WTC11 (cell line): ENCODE measurements around the gene FER. TPM values are rescaled to one million over a fixed set of nuclear protein-coding genes. Genes with fewer than 3 reads are reported as not detected.

ENCODE experiments used
- ATAC-seq: fragments of 200-7000 bp; cut with Tn5 transposase; 2 replicates; pipeline ENCODE4 v1.10.0; 2021; ENCODE audit warnings: mild to moderate bottlenecking, moderate library complexity
- CTCF ChIA-PET: fragments of 300-600 bp; sonication (Branson Sonifier 250); formaldehyde crosslinking; loops from one replicate; lab custom pipeline; 2021; ENCODE audit warnings: antibody characterized with exemption; lab: Charles Lee
- POLR2A ChIA-PET: fragments of 350-600 bp; sonication (Branson Sonifier 250); formaldehyde crosslinking; loops from one replicate; lab custom pipeline; 2021; ENCODE audit warnings: antibody characterized with exemption; lab: Charles Lee
- DNase-seq: peaks from one replicate; pipeline ENCODE4 v3.0.0; 2021; ENCODE audit warnings: low spot score
- H3K27ac Mint-ChIP-seq: 2 replicates; pipeline ENCODE4 v1.8.0; 2021; ENCODE audit warnings: mixed read lengths
- H3K27me3 Mint-ChIP-seq: 2 replicates; pipeline ENCODE4 v1.8.0; 2021; ENCODE audit warnings: low read depth, mild to moderate bottlenecking, moderate library complexity, mixed read lengths
- H3K36me3 Mint-ChIP-seq: 2 replicates; pipeline ENCODE4 v1.8.0; 2021; ENCODE audit warnings: mixed read lengths
- H3K4me1 Mint-ChIP-seq: 2 replicates; pipeline ENCODE4 v1.8.0; 2022; ENCODE audit warnings: mixed read lengths
- H3K4me3 Mint-ChIP-seq: 2 replicates; pipeline ENCODE4 v1.8.0; 2021; ENCODE audit warnings: mild to moderate bottlenecking, moderate library complexity, mixed read lengths
- H3K9me3 Mint-ChIP-seq: 2 replicates; pipeline ENCODE4 v1.8.0; 2021; ENCODE audit warnings: mixed read lengths
- CDX4 ChIP-seq: fragments of 250-450 bp; sonication (Bioruptor Pico); IDR thresholded peaks from 2 replicates; pipeline ENCODE4 v1.9.0; 2021; ENCODE audit warnings: moderate library complexity, mild to moderate bottlenecking, inconsistent platforms, borderline replicate concordance
- ELF4 ChIP-seq: sonication (generic); formaldehyde crosslinking; IDR thresholded peaks from 2 replicates; pipeline ENCODE4 v1.8.1; 2022; ENCODE audit warnings: low read depth, mild to moderate bottlenecking, moderate library complexity, missing genetic modification reagents
- EMX1 ChIP-seq: fragments of 250-450 bp; sonication (Bioruptor Pico); IDR thresholded peaks from 2 replicates; pipeline ENCODE4 v1.8.0; 2021; ENCODE audit warnings: mild to moderate bottlenecking
- ERG ChIP-seq: fragments of 250-450 bp; sonication (Bioruptor Pico); IDR thresholded peaks from 2 replicates; pipeline ENCODE4 v1.8.0; 2021; ENCODE audit warnings: mild to moderate bottlenecking
- ESRRA ChIP-seq: sonication (generic); formaldehyde crosslinking; IDR thresholded peaks from 2 replicates; pipeline ENCODE4 v1.8.1; 2022; ENCODE audit warnings: mild to moderate bottlenecking, missing genetic modification reagents, borderline replicate concordance
- FOXJ3 ChIP-seq: sonication (generic); formaldehyde crosslinking; IDR thresholded peaks from 2 replicates; pipeline ENCODE4 v1.9.0; 2021; ENCODE audit warnings: missing genetic modification reagents, mild to moderate bottlenecking, borderline replicate concordance
- FOXK1 ChIP-seq: sonication (generic); formaldehyde crosslinking; IDR thresholded peaks from 2 replicates; pipeline ENCODE4 v1.8.0; 2022; ENCODE audit warnings: mild to moderate bottlenecking, moderate library complexity, missing genetic modification reagents
- GRHL2 ChIP-seq: fragments of 250-450 bp; sonication (Bioruptor Pico); IDR thresholded peaks from 2 replicates; pipeline ENCODE4 v1.8.0; 2022; ENCODE audit warnings: mild to moderate bottlenecking, moderate library complexity; ENCODE audit not compliant: insufficient replicate concordance, severe bottlenecking
- GTF2I ChIP-seq: fragments of 250-450 bp; sonication (Bioruptor Pico); conservative IDR thresholded peaks from 2 replicates; pipeline ENCODE4 v1.4.0; 2021; ENCODE audit warnings: mild to moderate bottlenecking
- HMGA2 ChIP-seq: fragments of 250-450 bp; sonication (Bioruptor Pico); IDR thresholded peaks from 2 replicates; pipeline ENCODE4 v1.4.0; 2021; ENCODE audit warnings: mild to moderate bottlenecking, moderate library complexity
- JUN ChIP-seq: sonication (generic); formaldehyde crosslinking; IDR thresholded peaks from 2 replicates; pipeline ENCODE4 v1.8.0; 2023; ENCODE audit warnings: mild to moderate bottlenecking, missing genetic modification reagents
- MLX ChIP-seq: sonication (generic); formaldehyde crosslinking; IDR thresholded peaks from 2 replicates; pipeline ENCODE4 v1.8.1; 2023; ENCODE audit warnings: mild to moderate bottlenecking, missing genetic modification reagents, moderate library complexity
- MYBL2 ChIP-seq: sonication (generic); formaldehyde crosslinking; IDR thresholded peaks from 2 replicates; pipeline ENCODE4 v1.8.1; 2023; ENCODE audit warnings: mild to moderate bottlenecking, moderate library complexity, missing genetic modification reagents
- NFE2L1 ChIP-seq: sonication (generic); formaldehyde crosslinking; IDR thresholded peaks from 2 replicates; pipeline ENCODE4 v1.8.1; 2023; ENCODE audit warnings: missing genetic modification reagents
- NR1H2 ChIP-seq: sonication (generic); formaldehyde crosslinking; IDR thresholded peaks from 2 replicates; pipeline ENCODE4 v1.9.0; 2021; ENCODE audit warnings: mild to moderate bottlenecking, moderate library complexity, missing genetic modification reagents
- NR2C2 ChIP-seq: sonication (generic); formaldehyde crosslinking; IDR thresholded peaks from 2 replicates; pipeline ENCODE4 v1.8.0; 2022; ENCODE audit warnings: mild to moderate bottlenecking, missing genetic modification reagents
- OVOL2 ChIP-seq: fragments of 250-450 bp; sonication (Bioruptor Pico); IDR thresholded peaks from 2 replicates; pipeline ENCODE4 v1.9.0; 2021; ENCODE audit warnings: mild to moderate bottlenecking, borderline replicate concordance
- PREB ChIP-seq: sonication (generic); formaldehyde crosslinking; IDR thresholded peaks from 2 replicates; pipeline ENCODE4 v1.8.1; 2022; ENCODE audit warnings: mild to moderate bottlenecking, missing genetic modification reagents, moderate library complexity, borderline replicate concordance
- SP1 ChIP-seq: sonication (generic); formaldehyde crosslinking; conservative IDR thresholded peaks from 2 replicates; pipeline ENCODE4 v1.8.1; 2022; ENCODE audit warnings: missing genetic modification reagents
- TP53 ChIP-seq: sonication (generic); formaldehyde crosslinking; IDR thresholded peaks from 2 replicates; pipeline ENCODE4 v1.8.1; 2023; ENCODE audit warnings: mild to moderate bottlenecking, missing genetic modification reagents
- ZBTB21 ChIP-seq: sonication (generic); formaldehyde crosslinking; IDR thresholded peaks from 2 replicates; pipeline ENCODE4 v1.8.1; 2023; ENCODE audit warnings: mild to moderate bottlenecking, missing genetic modification reagents, borderline replicate concordance
- ZNF138 ChIP-seq: sonication (generic); formaldehyde crosslinking; conservative IDR thresholded peaks from 2 replicates; pipeline ENCODE4 v1.8.1; 2022; ENCODE audit warnings: mild to moderate bottlenecking, moderate library complexity, missing genetic modification reagents
- ZNF219 ChIP-seq: sonication (generic); formaldehyde crosslinking; IDR thresholded peaks from 2 replicates; pipeline ENCODE4 v1.8.0; 2023; ENCODE audit warnings: missing genetic modification reagents, mild to moderate bottlenecking, borderline replicate concordance
- ZNF232 ChIP-seq: sonication (generic); formaldehyde crosslinking; IDR thresholded peaks from 2 replicates; pipeline ENCODE4 v1.8.0; 2022; ENCODE audit warnings: mild to moderate bottlenecking, missing genetic modification reagents
- ZNF671 ChIP-seq: fragments of 250-450 bp; sonication (Bioruptor Pico); IDR thresholded peaks from 2 replicates; pipeline ENCODE4 v1.8.0; 2021; ENCODE audit warnings: mild to moderate bottlenecking
- total RNA-seq: library from RNA; stranded (reverse); gene quantifications from 3 replicates; pipeline ENCODE4 v1.2.3, GENCODE V29; 2021
- TF ChIP-seq, protein P1 (sequence below): sonication (generic); formaldehyde crosslinking; IDR thresholded peaks from 2 replicates; pipeline ENCODE4 v1.8.1; 2023; ENCODE audit warnings: mild to moderate bottlenecking, missing genetic modification reagents
- TF ChIP-seq, protein P2 (sequence below): sonication (generic); formaldehyde crosslinking; IDR thresholded peaks from 2 replicates; pipeline ENCODE4 v1.8.0; 2023; ENCODE audit warnings: missing genetic modification reagents
- TF ChIP-seq, protein P3 (sequence below): sonication (generic); formaldehyde crosslinking; IDR thresholded peaks from 2 replicates; pipeline ENCODE4 v1.8.1; 2022; ENCODE audit warnings: low read depth, mild to moderate bottlenecking, moderate library complexity, missing genetic modification reagents, borderline replicate concordance

FER gene
- total RNA-seq, 1 experiment from 2014 or later, result 13.8 TPM

- no peak for TF ChIP-seq PREB
- TF ChIP-seq GTF2I, result no peak
- no peak for TF ChIP-seq FOXJ3 (CRISPR knock-in tag)
- no peak for TF ChIP-seq ELF4 (CRISPR knock-in tag)
- no peak for TF ChIP-seq EMX1 (CRISPR knock-in tag)
- TF ChIP-seq ERG (CRISPR knock-in tag), result no peak
- no peak for TF ChIP-seq NR1H2 (CRISPR knock-in tag)
Observed at GRCh38 chr5:109060378-109061025, 312.8 kb downstream of the FER start (continued).

DNA sequence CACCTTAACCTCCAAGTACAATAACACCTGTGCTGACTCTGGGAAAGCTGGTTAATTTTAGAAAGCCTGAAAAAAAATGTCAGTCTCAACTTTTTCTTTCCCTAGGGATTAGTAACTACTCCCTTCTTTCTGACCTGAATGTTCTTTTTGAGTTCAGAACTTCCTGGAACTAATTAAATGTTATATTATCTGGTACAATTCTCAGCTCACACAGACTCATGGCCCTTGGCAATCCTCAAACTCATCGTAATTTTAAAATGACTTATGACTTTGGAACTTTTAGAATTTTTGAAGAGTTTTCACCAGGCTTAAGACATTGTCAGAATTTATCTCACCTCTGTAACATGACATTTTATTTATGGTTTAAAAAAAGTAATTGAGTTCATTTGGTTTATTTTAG is 315.0 kb downstream of the FER start:
- TF ChIP-seq MYBL2 (no peak), ZNF232 (CRISPR knock-in tag) (no peak), JUN (CRISPR knock-in tag) (no peak), NFE2L1 (no peak), ZNF219 (CRISPR knock-in tag) (no peak), NR1H2 (CRISPR knock-in tag) (no peak), CDX4 (CRISPR knock-in tag) (no peak), SP1 (CRISPR knock-in tag) (no peak)
- TF ChIP-seq, protein P1, sequence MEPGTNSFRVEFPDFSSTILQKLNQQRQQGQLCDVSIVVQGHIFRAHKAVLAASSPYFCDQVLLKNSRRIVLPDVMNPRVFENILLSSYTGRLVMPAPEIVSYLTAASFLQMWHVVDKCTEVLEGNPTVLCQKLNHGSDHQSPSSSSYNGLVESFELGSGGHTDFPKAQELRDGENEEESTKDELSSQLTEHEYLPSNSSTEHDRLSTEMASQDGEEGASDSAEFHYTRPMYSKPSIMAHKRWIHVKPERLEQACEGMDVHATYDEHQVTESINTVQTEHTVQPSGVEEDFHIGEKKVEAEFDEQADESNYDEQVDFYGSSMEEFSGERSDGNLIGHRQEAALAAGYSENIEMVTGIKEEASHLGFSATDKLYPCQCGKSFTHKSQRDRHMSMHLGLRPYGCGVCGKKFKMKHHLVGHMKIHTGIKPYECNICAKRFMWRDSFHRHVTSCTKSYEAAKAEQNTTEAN (CRISPR knock-in tag), result no peak
- TF ChIP-seq, protein P2, sequence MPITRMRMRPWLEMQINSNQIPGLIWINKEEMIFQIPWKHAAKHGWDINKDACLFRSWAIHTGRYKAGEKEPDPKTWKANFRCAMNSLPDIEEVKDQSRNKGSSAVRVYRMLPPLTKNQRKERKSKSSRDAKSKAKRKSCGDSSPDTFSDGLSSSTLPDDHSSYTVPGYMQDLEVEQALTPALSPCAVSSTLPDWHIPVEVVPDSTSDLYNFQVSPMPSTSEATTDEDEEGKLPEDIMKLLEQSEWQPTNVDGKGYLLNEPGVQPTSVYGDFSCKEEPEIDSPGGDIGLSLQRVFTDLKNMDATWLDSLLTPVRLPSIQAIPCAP (CRISPR knock-in tag), result no peak
- TF ChIP-seq, all 79 proteins: peak for 0
- no peak overlapping the region for H3K4me3 Mint-ChIP-seq
- no peaks in the 10 kb centered on the region; the same call in 1 of the 2 replicates for H3K9me3 Mint-ChIP-seq
- peaks cover 8% of the 10 kb centered on the region; the same call in 1 of the 2 replicates for H3K4me1 Mint-ChIP-seq
- ATAC-seq, result no peak
- H3K27ac Mint-ChIP-seq, result no peak overlapping the region
- no peak for DNase-seq
- ChIA-PET POLR2A (no interaction called here), CTCF (no interaction called here)
- H3K27me3 Mint-ChIP-seq, result no peaks in the 10 kb centered on the region
- H3K36me3 Mint-ChIP-seq, result no peaks in the 10 kb centered on the region

- Mint-ChIP-seq H3K9me3 (no peaks in the 10 kb centered on the region; the same call in 1 of the 2 replicates), H3K27me3 (no peaks in the 10 kb centered on the region), H3K27ac (no peak overlapping the region), H3K36me3 (no peaks in the 10 kb centered on the region), H3K4me3 (no peak overlapping the region), H3K4me1 (peaks cover 8% of the 10 kb centered on the region; the same call in 1 of the 2 replicates)
- ATAC-seq (no peak), DNase-seq (no peak)
- ChIA-PET POLR2A (no interaction called here), CTCF (no interaction called here)
- TF ChIP-seq OVOL2, result no peak
- no peak for TF ChIP-seq FOXK1 (CRISPR knock-in tag)
- no peak for TF ChIP-seq ZBTB21 (CRISPR knock-in tag)
- no peak for TF ChIP-seq ZNF671 (CRISPR knock-in tag)
- no peak for TF ChIP-seq ZNF138 (CRISPR knock-in tag)
- no peak for TF ChIP-seq NR1H2 (CRISPR knock-in tag)
- TF ChIP-seq JUN (CRISPR knock-in tag), result no peak
- TF ChIP-seq MLX (CRISPR knock-in tag), result no peak
- no peak for TF ChIP-seq GTF2I
- TF ChIP-seq NR2C2, result no peak
- TF ChIP-seq TP53, result no peak
- TF ChIP-seq, protein P3, sequence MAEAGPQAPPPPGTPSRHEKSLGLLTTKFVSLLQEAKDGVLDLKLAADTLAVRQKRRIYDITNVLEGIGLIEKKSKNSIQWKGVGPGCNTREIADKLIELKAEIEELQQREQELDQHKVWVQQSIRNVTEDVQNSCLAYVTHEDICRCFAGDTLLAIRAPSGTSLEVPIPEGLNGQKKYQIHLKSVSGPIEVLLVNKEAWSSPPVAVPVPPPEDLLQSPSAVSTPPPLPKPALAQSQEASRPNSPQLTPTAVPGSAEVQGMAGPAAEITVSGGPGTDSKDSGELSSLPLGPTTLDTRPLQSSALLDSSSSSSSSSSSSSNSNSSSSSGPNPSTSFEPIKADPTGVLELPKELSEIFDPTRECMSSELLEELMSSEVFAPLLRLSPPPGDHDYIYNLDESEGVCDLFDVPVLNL, result no peak
- TF ChIP-seq ZNF232 (CRISPR knock-in tag), result no peak
- TF ChIP-seq ESRRA (CRISPR knock-in tag), result no peak
- no peak for TF ChIP-seq SP1 (CRISPR knock-in tag)
- TF ChIP-seq HMGA2 (CRISPR knock-in tag), result no peak
- no peak for TF ChIP-seq GRHL2 (CRISPR knock-in tag)
Observed at GRCh38 chr5:109063223-109063622, 315.5 kb downstream of the FER start.
